PC-3 (cell line): ENCODE results near the gene FOXK2.

Experiments
- CTCF ChIP-seq: fragments of 300-600 bp; sonication (generic); conservative IDR thresholded peaks from 2 replicates; pipeline ENCODE4 v1.5.1; 2017; ENCODE audit warnings: antibody characterized with exemption, low read depth, mild to moderate bottlenecking, low read length
- EZH2 ChIP-seq: fragments of 300-600 bp; sonication (generic); IDR thresholded peaks from one replicate; pipeline ENCODE4 v1.6.1; 2017; ENCODE audit warnings: antibody characterized with exemption, mild to moderate bottlenecking, low read length; ENCODE audit not compliant: unreplicated experiment
- EZH2phosphoT487 ChIP-seq: fragments of 300-600 bp; sonication (generic); IDR thresholded peaks from 2 replicates; pipeline ENCODE4 v1.6.1; 2018; ENCODE audit warnings: mild to moderate bottlenecking, antibody characterized with exemption, low read length, borderline replicate concordance

GRCh38 chr17:82542439-82542838 is 22.9 kb downstream of the FOXK2 start:
- TF ChIP-seq CTCF (no peak), EZH2phosphoT487 (no peak), EZH2 (no peak)
